Ramos (cell line): Measurements from ENCODE around the gene ASCC1.
"Not testable (repeated sequence)": the region's sequence is repeated elsewhere in the genome, so short reads cannot be mapped to it uniquely, and the experiment has no call there.

Source experiments
- in situ Hi-C: fragments of 300-500 bp; cut with MboI; formaldehyde crosslinking; loops from one replicate; pipeline ENCODE4 v1.14.3; 2022; ENCODE audit warnings: low sequenced_read_pairs; ENCODE audit not compliant: unreplicated experiment

ASCC1 gene

GRCh38 chr10:72173619-72174296, 42.3 kb downstream of the ASCC1 start:
- in situ Hi-C loops: no loop called here

DNA sequence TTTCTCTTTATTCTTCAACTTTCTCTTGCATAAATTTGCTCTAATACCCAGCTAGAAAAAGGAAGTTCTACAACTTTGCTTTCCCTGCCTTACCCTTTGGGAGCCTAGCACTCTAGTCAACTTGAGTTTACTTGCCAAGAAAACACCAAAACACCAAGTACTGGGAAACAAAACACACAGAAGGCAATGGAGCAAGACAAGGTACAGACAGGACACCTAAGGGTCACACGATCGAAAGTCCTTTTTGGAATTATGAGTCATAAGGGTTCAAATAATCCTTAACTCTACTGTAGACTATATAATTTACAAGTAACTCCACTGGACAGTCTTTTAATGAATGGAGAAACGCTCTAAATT, 42.8 kb downstream of the ASCC1 start:
- in situ Hi-C loops: no loop called here

- in situ Hi-C loops: no loop called here
Measured at GRCh38 chr10:72171175-72171630, 44.9 kb downstream of the ASCC1 start.

GRCh38 chr10:72170733-72171132, 45.3 kb downstream of the ASCC1 start:
- in situ Hi-C loops: no loop called here

DNA sequence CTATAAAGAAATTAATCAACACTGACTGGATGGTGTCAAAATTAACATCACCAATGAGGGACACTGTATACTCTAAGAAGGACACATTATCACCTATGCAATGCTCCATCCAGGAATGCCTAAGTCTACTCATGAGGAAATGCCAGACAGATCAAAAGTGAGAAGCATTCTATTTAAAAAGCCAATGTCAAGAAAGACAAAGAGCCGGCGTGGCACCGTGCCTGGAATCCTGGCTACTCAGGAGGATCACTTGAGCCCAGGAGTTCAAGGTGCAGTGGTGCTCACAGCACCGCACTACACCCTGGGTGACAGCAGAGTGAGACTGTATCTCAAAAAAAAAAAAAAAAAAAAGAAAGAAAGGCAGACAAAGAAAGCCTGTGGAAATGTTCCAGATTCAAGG, 45.8 kb downstream of the ASCC1 start:
- in situ Hi-C loops: no loop called here

- in situ Hi-C loops: no loop called here
Measured at GRCh38 chr10:72167118-72167517, 49.0 kb downstream of the ASCC1 start.

DNA sequence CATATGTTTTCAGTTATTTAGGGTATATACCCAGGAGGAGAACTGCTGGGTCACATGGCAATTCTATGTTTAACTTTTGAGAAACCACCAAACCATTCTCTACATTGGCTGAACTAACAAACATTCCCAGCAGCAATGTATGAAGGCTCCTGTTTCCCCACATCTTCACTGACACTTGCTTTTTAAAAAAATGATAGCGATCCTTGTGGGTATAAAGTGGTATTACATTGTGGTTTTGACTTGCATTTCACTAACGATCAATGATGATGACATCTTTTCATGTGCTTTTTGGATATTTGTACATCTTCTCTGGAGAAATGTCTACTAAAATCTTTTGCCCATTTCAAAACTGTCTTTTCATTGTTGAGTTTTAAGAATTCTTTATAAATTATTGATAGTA, 51.5 kb downstream of the ASCC1 start:
- in situ Hi-C loops: no loop called here

GRCh38 chr10:72162978-72163377, 53.1 kb downstream of the ASCC1 start:
- in situ Hi-C loops: no loop called here

DNA sequence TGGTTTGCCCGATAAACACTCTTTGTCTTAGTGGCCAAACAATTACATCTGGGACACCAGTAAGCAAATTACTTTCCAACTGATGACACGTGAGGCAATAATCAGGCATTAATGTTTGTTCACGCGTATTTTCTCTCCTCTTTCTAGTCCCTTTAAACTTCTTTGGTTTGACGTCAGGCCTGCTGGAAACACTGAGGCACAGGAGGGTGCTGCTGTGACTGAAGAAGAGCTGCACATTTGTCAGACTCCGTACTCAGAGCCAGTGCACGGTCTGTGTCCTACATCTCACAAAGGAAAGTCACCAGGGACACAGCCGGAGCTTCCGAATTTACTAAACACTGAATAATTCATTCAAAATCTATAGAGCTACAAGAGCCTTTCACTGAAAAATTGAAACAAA, 57.9 kb downstream of the ASCC1 start:
- in situ Hi-C loops: no loop called here

GRCh38 chr10:72156223-72156622, 59.9 kb downstream of the ASCC1 start:
- in situ Hi-C loops: no loop called here

DNA sequence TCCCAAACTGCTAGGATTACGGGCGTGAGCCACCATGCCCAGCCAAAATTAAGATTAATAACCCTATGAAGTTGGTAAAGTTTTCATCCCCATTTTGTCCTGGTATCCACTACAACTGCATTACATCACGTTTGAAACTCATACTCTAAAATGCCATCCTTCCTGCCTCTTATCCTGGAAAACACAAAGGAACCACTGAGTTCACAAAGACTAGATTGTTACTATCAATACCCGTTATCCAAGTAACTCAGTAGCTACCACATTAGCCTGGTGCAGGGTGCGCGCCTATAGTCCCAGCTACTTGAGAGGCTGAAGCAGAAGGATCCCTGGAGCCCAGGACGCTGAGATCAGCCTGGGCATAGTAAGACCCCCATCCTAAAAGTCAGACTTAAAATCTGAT, 63.8 kb downstream of the ASCC1 start:
- in situ Hi-C loops: no loop called here

GRCh38 chr10:72150746-72151478, 65.2 kb downstream of the ASCC1 start:
- in situ Hi-C loops: not testable (repeated sequence)

- in situ Hi-C loops: not testable (repeated sequence)
Measured at GRCh38 chr10:72147324-72147584, 68.8 kb downstream of the ASCC1 start.

- in situ Hi-C loops: no loop called here
Measured at GRCh38 chr10:72146559-72147323, 69.3 kb downstream of the ASCC1 start.

GRCh38 chr10:72146071-72146470, 70.0 kb downstream of the ASCC1 start:
- in situ Hi-C loops: no loop called here

DNA sequence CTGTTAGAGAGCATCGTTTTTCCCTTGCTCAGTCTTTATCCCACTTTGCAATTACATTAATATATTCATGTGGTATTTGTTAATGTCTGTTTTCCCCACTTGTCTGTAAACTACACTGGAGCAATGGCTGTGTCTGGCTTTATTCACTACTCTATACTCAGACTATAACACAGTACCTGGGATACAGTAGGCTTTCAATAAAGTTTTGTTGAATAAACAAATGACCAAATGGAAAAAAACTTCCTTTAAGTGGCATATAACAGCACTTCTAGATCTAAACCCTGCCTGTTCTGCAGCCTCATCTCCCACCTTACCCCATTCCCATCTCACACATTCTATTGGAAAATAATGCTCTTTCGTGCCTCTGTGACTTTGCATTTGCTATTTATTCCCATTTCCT, 70.4 kb downstream of the ASCC1 start:
- in situ Hi-C loops: no loop called here

GRCh38 chr10:72140850-72141249, 75.2 kb downstream of the ASCC1 start:
- in situ Hi-C loops: no loop called here

GRCh38 chr10:72140174-72140573, 75.9 kb downstream of the ASCC1 start:
- in situ Hi-C loops: no loop called here

DNA sequence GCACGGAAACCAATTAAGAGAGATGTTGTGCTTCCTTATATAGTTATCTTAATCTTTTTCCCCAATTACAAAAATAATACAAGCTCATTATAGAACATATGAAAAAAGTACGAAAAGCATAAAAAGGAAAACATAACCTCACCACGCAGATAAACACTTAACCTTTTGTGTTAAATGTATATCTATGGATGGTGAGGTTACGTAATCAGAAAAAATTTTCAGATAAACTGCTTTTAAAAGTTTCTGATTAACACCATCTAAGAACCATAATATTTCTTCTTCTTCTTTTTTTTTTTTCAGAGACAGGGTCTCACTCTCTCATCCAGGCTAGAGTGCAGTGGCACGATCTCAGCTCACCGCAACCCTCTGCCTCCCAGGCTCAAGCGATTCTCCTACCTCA, 78.5 kb downstream of the ASCC1 start:
- in situ Hi-C loops: no loop called here

DNA sequence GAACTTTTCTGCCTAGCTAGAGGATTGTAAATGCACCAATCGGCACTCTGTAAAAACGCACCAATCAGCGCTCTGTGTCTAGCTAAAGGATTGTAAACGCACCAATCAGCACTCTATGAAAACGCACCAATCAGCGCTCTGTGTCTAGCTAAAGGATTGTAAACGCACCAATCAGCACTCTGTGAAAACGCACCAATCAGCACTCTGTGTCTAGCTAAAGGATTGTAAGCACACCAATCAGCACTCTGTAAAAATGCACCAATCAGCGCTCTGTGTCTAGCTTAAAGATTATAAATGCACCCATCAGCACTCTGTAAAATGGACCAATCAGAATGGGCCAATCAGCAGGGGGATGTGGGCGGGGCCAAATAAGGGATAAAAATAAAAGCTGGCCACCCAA, 79.9 kb downstream of the ASCC1 start:
- in situ Hi-C loops: not testable (repeated sequence)
